Panc1 (cell line): ENCODE results near the gene HMSD. TPM values are rescaled to one million over a fixed set of nuclear protein-coding genes. Genes with fewer than 3 reads are reported as not detected.
A peak's percentile ranks its signal among the peaks of the same experiment; 100 is the strongest.

Experiments
- ATAC-seq: fragments of 200-7000 bp; cut with Tn5 transposase; 2 replicates; pipeline ENCODE4 v1.9.1; 2020; ENCODE audit warnings: mild to moderate bottlenecking, moderate library complexity
- BruUV-seq: library from RNA; stranded (reverse); fragments of 400-500 nt; replicated peaks from 2 replicates; lab custom pipeline; 2021; lab: Mats Ljungman, UMichigan
- CTCF ChIA-PET: fragments of 300-600 bp; sonication (Branson Sonifier 250); formaldehyde crosslinking; loops from one replicate; lab custom pipeline; 2022; ENCODE audit warnings: antibody characterized with exemption; lab: Charles Lee
- POLR2A ChIA-PET: fragments of 300-600 bp; sonication (Branson Sonifier 250); formaldehyde crosslinking; loops from one replicate; lab custom pipeline; 2022; ENCODE audit warnings: antibody characterized with exemption; lab: Charles Lee
- DNase-seq: peaks from one replicate; pipeline ENCODE4 v3.0.0-alpha.2; 2010; ENCODE audit warnings: low read depth, low spot score
- H3K27ac ChIP-seq: 2 replicates; pipeline ENCODE4 v1.5.1; 2011; ENCODE audit warnings: mild to moderate bottlenecking, low read length, inconsistent platforms
- H3K27me3 ChIP-seq: fragments of 200-500 bp; sonication (Bioruptor generic); 2 replicates; pipeline ENCODE4 v1.6.0; 2014; ENCODE audit warnings: low read length, inconsistent platforms; ENCODE audit not compliant: control insufficient read depth, insufficient read depth
- H3K36me3 ChIP-seq: fragments of 200-500 bp; sonication (Bioruptor generic); 2 replicates; pipeline ENCODE4 v1.5.1; 2014; ENCODE audit warnings: inconsistent platforms, mild to moderate bottlenecking, low read length, moderate library complexity; ENCODE audit not compliant: control insufficient read depth, insufficient read depth
- H3K4me1 ChIP-seq: 2 replicates; pipeline ENCODE4 v1.5.1; 2011; ENCODE audit warnings: inconsistent platforms, mild to moderate bottlenecking, low read length, moderate library complexity; ENCODE audit not compliant: control insufficient read depth, insufficient read depth
- H3K4me3 ChIP-seq, 2 experiments: 2 replicates each; pipeline ENCODE4 v1.5.1; 2011 to 2012; ENCODE audit warnings: low read depth in 2 of 2, low read length in 2 of 2, mild to moderate bottlenecking in 2 of 2, inconsistent platforms in 1 of 2, moderate library complexity in 1 of 2
- H3K9me3 ChIP-seq: fragments of 200-500 bp; sonication (Bioruptor generic); 2 replicates; pipeline ENCODE4 v1.5.1; 2014; ENCODE audit warnings: low read depth, mild to moderate bottlenecking, inconsistent platforms, low read length, moderate library complexity; ENCODE audit not compliant: control insufficient read depth, insufficient read depth
- CTCF ChIP-seq: fragments of 450-650 bp; IDR thresholded peaks from 2 replicates; pipeline ENCODE4 v1.5.1; 2017; ENCODE audit warnings: mild to moderate bottlenecking
- POLR2AphosphoS5 ChIP-seq: IDR thresholded peaks from 2 replicates; pipeline ENCODE4 v1.6.1; 2012; ENCODE audit warnings: mild to moderate bottlenecking, low read depth, low read length, moderate library complexity
- REST ChIP-seq, 2 experiments: IDR thresholded peaks; 2 replicates each; pipeline ENCODE4 v1.6.1; 2011 to 2012; ENCODE audit warnings: low read depth in 2 of 2, control low read depth in 1 of 2, low read length in 1 of 2, mild to moderate bottlenecking in 1 of 2, moderate library complexity in 1 of 2; ENCODE audit not compliant: insufficient read depth in 1 of 2
- SIN3A ChIP-seq: IDR thresholded peaks from 2 replicates; pipeline ENCODE4 v1.6.1; 2012; ENCODE audit warnings: low read depth, mild to moderate bottlenecking, low read length, moderate library complexity, borderline replicate concordance; ENCODE audit not compliant: insufficient read depth
- TCF7L2 ChIP-seq: IDR thresholded peaks from 2 replicates; pipeline ENCODE4 v1.6.1; 2011; ENCODE audit warnings: mild to moderate bottlenecking, low read depth, low read length, inconsistent platforms
- in situ Hi-C: cut with HindIII; loops from 2 replicates; pipeline ENCODE4 v1.10.0; 2016; ENCODE audit warnings: low sequenced_read_pairs, low pct_unique_long_range_greater_than_20kb
- intact Hi-C: fragments of 100-400 bp; cut with micrococcal nuclease; formaldehyde crosslinking; loops from one replicate; pipeline ENCODE4 v1.10.0; 2022; ENCODE audit not compliant: unreplicated experiment
- total RNA-seq: library from RNA; stranded (reverse); gene quantifications from one replicate; pipeline ENCODE4 v1.2.1, GENCODE V29; 2021; ENCODE audit not compliant: unreplicated experiment

The HMSD gene
- total RNA-seq, 1 experiment from 2014 or later: 1.3 TPM

GRCh38 chr18:63974991-63975390, 25.9 kb downstream of the HMSD start:
- ChIA-PET CTCF (no interaction called here), POLR2A (no interaction called here)
- H3K36me3 ChIP-seq: no peaks in the 10 kb centered on the region
- peak; percentile 33 for TF ChIP-seq CTCF
- TF ChIP-seq REST (IDR thresholded peaks at IDR 0.05; ENCODE audit: insufficient read depth in 1 of 2, low read depth in 2 of 2, low read length in 1 of 2): no peak
- TF ChIP-seq POLR2AphosphoS5: no peak
- no peak for TF ChIP-seq TCF7L2
- no peak for TF ChIP-seq SIN3A
- no peaks in the 10 kb centered on the region for H3K9me3 ChIP-seq
- BruUV-seq: no TSS peak
- intact Hi-C loops (loop anchor here (5.0 kb wide), 1 partner anchor 83 kb away; no protein-coding TSS in a partner anchor), in situ Hi-C loops (no loop called here)
- no peak for DNase-seq
- no peaks in the 10 kb centered on the region; the same call in 1 of the 2 replicates for H3K4me1 ChIP-seq
- no peaks in the 10 kb centered on the region for H3K27me3 ChIP-seq
- no peak overlapping the region for H3K4me3 ChIP-seq
- H3K27ac ChIP-seq: no peak overlapping the region
- ATAC-seq: no peak

- Histone ChIP-seq H3K4me1 (no peaks in the 10 kb centered on the region; the same call in 1 of the 2 replicates), H3K9me3 (no peaks in the 10 kb centered on the region), H3K27ac (no peak overlapping the region), H3K27me3 (no peaks in the 10 kb centered on the region), H3K36me3 (no peaks in the 10 kb centered on the region), H3K4me3 (no peak overlapping the region)
- CTCF ChIA-PET: no interaction called here
- ATAC-seq: no peak
- in situ Hi-C loops: no loop called here
- POLR2A ChIA-PET: no interaction called here
- intact Hi-C loops: loop anchor here (5.0 kb wide), 1 partner anchor 83 kb away; no protein-coding TSS in a partner anchor
- no peak for DNase-seq
- BruUV-seq: no TSS peak
- TF ChIP-seq CTCF: no peak
- TF ChIP-seq SIN3A: no peak
- no peak for TF ChIP-seq TCF7L2
These were observed 26.5 kb downstream of the HMSD start for GRCh38 chr18:63975628-63976027.
